G401.6 (cell line): ENCODE data around the gene TBCD.

Experiments used
- FAIRE-seq: peaks from 2 replicates; lab custom pipeline; 2012; peaks lifted over from hg19 to GRCh38; lab: Jason Lieb, UNC

Gene TBCD

GRCh38 chr17:82888583-82889495 lies 137.0 kb downstream of the TBCD start:
- FAIRE-seq: no peak

- FAIRE-seq: no peak
These were observed 137.9 kb downstream of the TBCD start for GRCh38 chr17:82889496-82890338.

GRCh38 chr17:82890339-82890730 lies 138.5 kb downstream of the TBCD start:
- FAIRE-seq: no peak

GRCh38 chr17:82890926-82891678 lies 139.2 kb downstream of the TBCD start:
- no peak for FAIRE-seq

- no peak for FAIRE-seq
These were observed 140.0 kb downstream of the TBCD start for GRCh38 chr17:82891911-82892310.

- FAIRE-seq: no peak
These were observed 141.2 kb downstream of the TBCD start for GRCh38 chr17:82892899-82893565.

- no peak for FAIRE-seq
These were observed 141.9 kb downstream of the TBCD start for GRCh38 chr17:82893779-82894178.

- FAIRE-seq: no peak
These were observed 142.5 kb downstream of the TBCD start for GRCh38 chr17:82894389-82894788.

GRCh38 chr17:82895087-82895486 lies 143.2 kb downstream of the TBCD start:
- FAIRE-seq: no peak

GRCh38 chr17:82896071-82897000 lies 144.5 kb downstream of the TBCD start:
- no peak for FAIRE-seq

GRCh38 chr17:82897514-82898249 lies 145.8 kb downstream of the TBCD start:
- FAIRE-seq: no peak

- FAIRE-seq: no peak
These were observed 147.2 kb downstream of the TBCD start for GRCh38 chr17:82898976-82899514.

GRCh38 chr17:82899941-82900340 lies 148.1 kb downstream of the TBCD start:
- no peak for FAIRE-seq

GRCh38 chr17:82900741-82901140 lies 148.9 kb downstream of the TBCD start:
- no peak for FAIRE-seq

GRCh38 chr17:82901356-82901755 lies 149.5 kb downstream of the TBCD start:
- no peak for FAIRE-seq

- no peak for FAIRE-seq
These were observed 150.0 kb downstream of the TBCD start for GRCh38 chr17:82901856-82902255.

- no peak for FAIRE-seq
These were observed 151.4 kb downstream of the TBCD start for GRCh38 chr17:82902972-82903874.

GRCh38 chr17:82905130-82905529 lies 153.3 kb downstream of the TBCD start:
- FAIRE-seq: no peak
